C4-2B (cell line): ENCODE data around the gene HES7.

ENCODE experiments used
- H3K27ac ChIP-seq: fragments of 450-650 bp; 2 replicates; pipeline ENCODE4 v1.5.1; 2017
- CTCF ChIP-seq: fragments of 450-650 bp; conservative IDR thresholded peaks from 2 replicates; pipeline ENCODE4 v1.5.1; 2017; ENCODE audit warnings: mild to moderate bottlenecking
- ZFX ChIP-seq: fragments of 450-650 bp; IDR thresholded peaks from 2 replicates; pipeline ENCODE4 v1.6.1; 2017

The HES7 gene

GRCh38 chr17:8131844-8132441 lies 8.0 kb upstream of the HES7 start:
- H3K27ac ChIP-seq, result no peak overlapping the region

DNA sequence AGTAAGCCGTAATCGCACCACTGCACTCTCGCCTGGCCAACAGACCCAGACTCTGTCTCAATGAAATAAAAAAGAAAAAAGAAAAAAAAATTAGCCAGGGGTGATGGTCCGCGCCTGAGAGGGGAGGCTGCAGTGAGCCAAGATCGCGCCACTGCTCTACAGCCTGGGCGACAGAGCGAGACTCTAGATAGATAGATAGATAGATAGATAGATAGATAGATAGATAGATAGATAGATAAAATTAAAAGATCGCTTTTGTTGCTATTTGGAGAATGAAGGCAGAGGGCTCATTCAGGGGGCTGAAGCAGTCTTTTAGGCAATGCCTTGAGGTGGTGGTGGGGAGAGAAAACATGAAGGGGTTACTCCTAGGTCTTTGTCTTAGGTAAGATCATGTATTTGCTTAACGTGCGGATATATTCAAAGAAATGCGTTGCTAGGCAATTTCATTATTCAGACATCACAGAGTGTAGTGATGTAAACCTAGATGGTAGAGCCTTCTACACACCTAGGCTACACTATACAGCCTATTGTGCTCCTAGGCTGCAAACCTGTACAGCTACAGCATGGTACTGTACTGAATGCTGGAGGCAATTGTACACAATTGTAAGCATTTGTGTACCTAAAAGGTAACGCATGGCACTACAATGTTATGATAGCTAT lies 4.3 kb upstream of the HES7 start:
- TF ChIP-seq CTCF, result no peak
- TF ChIP-seq ZFX, result no peak
- no peak overlapping the region for H3K27ac ChIP-seq

More at GRCh38 chr17:8131844-8132441, 8.0 kb upstream of the HES7 start:
- TF ChIP-seq CTCF (no peak), ZFX (no peak)

- TF ChIP-seq CTCF (no peak), ZFX (no peak)
- peak overlapping the region; percentile 31 for H3K27ac ChIP-seq
Measured at GRCh38 chr17:8126491-8127066, 2.7 kb upstream of the HES7 start.

DNA sequence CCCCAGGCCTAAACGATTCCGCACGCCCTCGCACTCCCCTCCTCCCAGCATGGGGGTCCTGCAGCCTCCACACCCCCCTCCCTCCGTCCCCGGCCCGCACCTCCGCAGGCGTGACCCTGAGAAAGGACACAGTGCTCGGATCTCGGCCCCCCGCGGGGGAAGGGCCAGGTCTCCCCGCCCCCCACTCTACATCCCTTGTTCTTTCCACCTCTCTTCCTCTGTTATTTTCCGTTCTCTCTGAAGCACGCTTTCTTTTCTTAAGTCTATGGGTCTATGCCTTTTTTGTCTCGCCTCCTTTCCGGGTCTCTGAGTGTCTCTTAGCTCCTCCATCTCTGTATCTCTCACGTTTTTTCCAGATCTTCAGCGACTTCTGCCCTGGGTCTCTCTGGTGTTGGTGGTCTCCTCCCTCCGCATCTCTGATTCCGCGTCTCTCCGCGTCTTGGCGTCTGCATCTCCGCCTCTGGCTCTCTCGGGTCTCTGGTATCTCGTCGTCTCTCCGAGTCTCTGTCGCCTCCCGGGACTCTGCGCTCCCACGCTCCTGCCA lies 2.1 kb upstream of the HES7 start:
- H3K27ac ChIP-seq, result peak overlapping the region; percentile 31
- no peak for TF ChIP-seq CTCF
- TF ChIP-seq ZFX, result no peak

DNA sequence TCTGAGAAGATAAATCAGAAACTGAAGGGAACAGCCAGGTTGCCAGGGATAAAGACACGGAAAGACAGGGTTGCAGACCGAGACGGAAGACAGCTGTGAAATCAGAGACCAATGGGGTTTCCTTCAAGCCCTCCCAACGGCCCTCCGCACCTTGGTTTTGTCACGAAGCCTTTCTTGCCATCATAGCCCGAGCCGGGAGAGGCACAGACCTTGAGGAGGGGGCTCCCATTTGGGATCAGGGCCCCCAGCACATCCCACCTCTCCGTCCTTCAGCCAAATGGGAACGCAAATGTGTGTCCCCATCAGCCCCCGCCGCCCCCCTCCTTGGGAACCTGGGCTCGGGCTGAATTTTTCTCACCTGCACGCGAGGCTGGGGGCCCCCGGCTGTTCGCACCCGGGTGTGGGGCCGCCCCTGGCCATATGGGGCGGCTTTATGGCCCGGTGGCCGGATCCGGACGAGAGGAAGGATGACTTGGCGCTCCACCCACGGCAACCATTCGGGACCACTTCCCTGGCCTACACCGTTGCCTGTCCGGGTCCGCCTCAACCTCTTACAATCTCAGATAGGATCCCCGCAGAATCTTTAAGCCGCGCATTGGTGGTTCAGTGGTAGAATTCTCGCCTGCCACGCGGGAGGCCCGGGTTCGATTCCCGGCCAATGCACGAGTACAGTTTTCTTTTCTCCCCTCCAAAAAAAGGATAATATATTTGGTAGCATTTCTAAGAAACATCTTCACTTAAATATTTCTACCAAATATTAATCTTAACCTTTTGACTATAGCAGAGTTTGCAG lies 1.4 kb upstream of the HES7 start:
- TF ChIP-seq CTCF (no peak), ZFX (no peak)
- H3K27ac ChIP-seq, result peak overlapping the region; percentile 31

- no peak overlapping the region for H3K27ac ChIP-seq
- TF ChIP-seq ZFX (no peak), CTCF (no peak)
Measured at GRCh38 chr17:8124350-8125153, 646 bp upstream of the HES7 start.
